Colon (tissue), 2 donors: ENCODE results near the gene TFF3.

Source experiments
- FAIRE-seq: peaks from 2 replicates; lab custom pipeline; 2012; peaks lifted over from hg19 to GRCh38; lab: Jason Lieb, UNC
- donor health status: control.
- donor health status: control.

TFF3 gene

GRCh38 chr21:42320791-42321190 lies 5.6 kb upstream of the TFF3 start:
- no peak for FAIRE-seq

- no peak for FAIRE-seq
These were observed 4.8 kb upstream of the TFF3 start for GRCh38 chr21:42319851-42320572.

DNA sequence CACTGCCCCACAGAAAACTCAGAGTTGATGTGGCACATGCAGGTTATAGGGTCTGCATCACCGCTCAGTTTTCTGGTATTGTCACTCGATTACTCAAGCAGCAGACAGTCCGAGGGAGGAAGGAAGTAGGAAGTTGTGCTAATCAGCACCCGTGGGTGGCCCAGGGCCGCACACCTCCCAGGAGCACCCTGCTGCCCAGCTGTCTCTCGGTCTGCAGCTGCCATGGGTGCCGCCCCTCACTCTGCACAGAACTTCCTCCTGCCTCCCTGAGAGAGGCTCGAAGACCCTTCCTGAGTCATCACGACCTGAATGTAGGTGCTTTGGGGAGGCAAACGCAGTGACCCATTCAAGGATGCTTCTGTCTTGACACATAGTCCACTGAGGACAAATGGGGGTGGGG lies 4.2 kb upstream of the TFF3 start:
- no peak for FAIRE-seq

GRCh38 chr21:42317826-42318746 lies 2.9 kb upstream of the TFF3 start:
- no peak for FAIRE-seq

DNA sequence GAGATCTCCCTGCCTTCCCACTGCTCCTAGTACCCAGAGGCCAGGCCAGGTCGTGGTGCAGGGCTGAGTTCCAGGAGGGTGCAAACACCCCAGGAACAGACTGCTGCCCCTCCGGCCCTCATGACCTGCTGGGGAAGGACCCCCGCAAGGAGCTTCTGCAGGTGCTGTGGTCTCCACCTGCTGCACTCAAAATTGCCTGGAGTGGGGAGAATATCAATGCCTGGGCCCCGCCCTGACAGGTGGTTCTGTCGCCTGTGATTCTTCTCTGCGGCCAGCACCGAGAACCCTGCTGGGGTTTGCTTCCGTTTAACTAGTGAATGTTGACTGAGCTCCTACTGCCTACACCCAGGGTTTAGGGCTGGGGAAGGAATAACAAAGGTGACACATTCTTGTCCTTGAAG lies 2.1 kb upstream of the TFF3 start:
- FAIRE-seq = no peak

- FAIRE-seq = no peak
These were observed 1.7 kb upstream of the TFF3 start for GRCh38 chr21:42316891-42317290.

GRCh38 chr21:42314616-42315295 lies 453 bp downstream of the TFF3 start:
- no peak for FAIRE-seq

DNA sequence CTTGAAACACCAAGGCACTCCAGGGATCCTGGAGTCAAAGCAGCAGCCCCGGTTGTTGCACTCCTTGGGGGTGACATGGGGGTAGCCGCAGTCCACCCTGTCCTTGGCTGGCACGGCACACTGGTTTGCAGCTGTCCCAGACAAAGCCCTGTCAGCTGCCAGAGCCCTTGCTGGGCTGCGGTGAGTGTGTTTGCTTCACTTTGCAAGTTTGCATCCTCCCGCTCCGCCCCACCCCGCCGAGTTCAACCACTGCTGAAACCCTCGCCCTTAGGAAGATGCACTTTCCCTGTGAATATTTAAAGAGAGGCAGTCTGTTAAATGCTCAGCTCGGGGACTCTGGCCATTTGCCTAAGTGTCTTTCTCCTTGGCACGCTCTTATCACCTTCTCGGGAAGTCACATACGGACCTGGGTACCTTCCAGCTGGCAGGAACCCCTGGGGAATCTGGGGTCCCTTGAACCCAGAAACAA lies 1.7 kb downstream of the TFF3 start:
- FAIRE-seq = no peak

- FAIRE-seq = no peak
These were observed 2.5 kb downstream of the TFF3 start for GRCh38 chr21:42312626-42313104.

- no peak for FAIRE-seq
These were observed 3.2 kb downstream of the TFF3 start for GRCh38 chr21:42311816-42312625.

DNA sequence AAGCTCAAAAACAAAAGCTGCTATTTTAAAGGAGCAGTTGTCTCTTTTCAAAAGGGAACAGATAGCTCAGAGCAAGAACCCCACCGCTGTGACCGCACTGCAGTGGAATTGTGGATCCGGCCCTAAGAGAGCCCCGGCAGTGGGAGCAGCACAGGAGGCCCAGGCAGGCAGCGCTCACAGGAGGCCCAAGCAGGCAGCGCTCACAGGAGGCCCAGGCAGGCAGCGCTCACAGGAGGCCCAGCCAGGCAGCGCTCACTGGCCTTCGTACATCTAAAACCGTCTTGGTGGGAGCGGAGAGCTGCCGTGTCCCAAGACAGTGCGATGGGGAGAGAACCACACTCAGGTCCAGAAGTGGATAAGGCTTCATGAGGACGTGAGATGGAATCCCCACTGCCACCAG lies 4.0 kb downstream of the TFF3 start:
- no peak for FAIRE-seq

- FAIRE-seq = no peak
These were observed 4.7 kb downstream of the TFF3 start for GRCh38 chr21:42310411-42311001.

GRCh38 chr21:42309753-42310213 lies 5.4 kb downstream of the TFF3 start:
- FAIRE-seq = no peak

DNA sequence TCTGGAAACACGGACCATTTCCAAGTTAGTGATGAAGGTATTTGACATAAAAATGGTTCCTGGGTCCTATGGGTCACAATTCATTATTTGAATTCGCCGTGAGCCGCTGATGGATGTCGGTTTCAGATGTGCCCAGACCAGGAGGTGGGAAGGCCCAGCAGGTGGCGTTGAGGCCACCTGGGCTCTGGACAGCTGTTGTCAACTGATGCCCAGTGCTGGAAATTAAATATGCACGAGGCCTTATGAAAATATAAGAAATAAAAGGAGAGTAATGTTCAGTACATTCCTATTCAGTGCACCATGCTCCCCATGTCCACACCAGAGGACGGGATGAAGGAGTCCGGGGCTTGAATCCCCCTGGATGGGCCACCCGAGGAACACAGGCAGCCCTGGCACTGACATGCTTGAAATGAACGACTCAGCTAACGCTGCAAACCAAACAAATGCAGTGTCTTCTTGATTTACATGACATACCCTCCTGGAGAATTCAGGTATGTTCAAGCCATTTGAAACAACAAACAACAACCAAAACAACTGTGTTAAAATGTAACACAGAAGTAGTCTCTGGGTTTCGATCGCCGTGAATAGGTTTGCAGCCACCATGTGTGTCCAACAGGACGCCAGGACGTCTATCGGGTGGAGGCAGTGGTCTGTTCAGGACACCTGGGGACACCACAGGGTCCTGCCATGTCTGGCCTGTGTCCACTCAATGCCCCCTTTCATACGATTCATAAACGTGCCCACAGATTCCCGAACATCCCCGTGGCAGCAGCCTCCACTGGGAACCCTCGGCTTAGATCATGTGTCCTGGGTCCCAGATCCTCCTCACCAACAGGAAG lies 6.1 kb downstream of the TFF3 start:
- no peak for FAIRE-seq

- FAIRE-seq = no peak
These were observed 6.9 kb downstream of the TFF3 start for GRCh38 chr21:42308161-42308913.

DNA sequence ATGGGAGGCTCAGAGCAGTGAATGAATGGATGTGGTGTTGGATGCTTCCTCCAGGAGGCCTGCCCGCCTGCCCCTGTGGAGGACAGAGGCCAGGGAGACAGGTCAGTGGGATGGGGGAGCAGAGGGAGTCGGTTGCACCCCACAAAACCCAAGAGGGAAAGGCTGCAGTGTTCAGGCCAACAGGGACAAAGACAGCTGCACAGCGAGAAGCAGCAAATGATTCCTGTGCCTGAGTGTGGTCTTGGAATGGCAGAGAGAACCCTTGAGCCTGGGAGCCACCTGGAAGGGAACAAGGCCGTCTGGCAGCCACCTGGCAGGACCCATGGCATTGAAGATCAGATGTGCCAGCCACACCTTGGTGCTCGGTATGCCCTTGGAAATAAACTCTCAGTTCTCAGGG lies 8.1 kb downstream of the TFF3 start:
- no peak for FAIRE-seq

DNA sequence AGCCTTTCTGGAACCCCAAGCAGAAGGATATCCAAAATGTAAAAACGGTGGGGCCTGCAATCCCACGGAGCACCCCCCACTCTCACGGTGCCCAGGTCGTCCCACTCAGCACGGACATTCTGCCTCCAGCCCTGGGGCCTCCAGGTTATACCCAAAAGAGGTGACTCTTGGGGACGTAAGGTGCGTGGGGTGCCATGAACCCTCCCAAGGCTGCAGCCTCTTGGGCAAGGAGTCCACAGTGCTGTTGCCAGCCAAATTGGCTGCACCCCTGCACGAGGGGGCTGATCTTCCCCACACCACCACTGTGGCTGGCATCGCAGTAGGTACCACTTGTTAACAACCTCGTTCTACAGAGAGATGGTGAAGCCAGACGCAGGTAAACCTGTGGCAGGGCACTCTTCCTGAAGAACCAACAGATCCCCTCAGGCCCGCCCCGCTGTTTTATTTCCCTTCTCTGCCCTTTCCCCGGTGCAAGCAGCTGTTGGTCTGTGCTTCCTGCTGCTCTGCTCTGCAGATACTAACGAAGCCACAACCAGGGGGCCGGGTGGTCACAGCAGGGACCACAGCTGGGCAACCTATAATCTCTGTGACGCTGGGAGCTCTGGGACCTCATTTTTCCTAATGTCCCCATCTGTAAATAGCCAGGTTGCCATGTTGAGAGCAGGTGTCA lies 8.7 kb downstream of the TFF3 start:
- FAIRE-seq = no peak

DNA sequence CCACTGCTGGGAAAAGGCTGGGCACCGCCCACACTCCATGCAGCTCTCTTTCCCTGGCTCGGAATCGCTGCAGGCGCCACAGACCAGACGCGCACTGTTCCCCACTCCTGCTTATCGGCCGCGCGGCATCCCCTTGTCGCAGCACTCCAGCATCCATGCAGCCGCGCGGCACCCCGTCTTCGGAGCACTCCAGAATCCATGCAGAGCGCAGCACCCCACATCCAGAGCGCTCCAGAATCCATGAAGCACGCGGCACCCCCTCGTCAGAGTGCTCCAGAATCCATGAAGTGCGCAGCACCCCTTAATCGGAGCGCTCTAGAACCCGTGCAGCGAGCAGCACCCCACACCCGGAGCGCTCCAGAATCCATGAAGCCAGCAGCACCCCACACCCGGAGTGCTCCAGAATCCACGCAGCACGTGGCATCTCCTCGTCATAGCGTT lies 9.5 kb downstream of the TFF3 start:
- no peak for FAIRE-seq
